ENCODE results near the gene ZNF630.

The ZNF630 gene

DNA sequence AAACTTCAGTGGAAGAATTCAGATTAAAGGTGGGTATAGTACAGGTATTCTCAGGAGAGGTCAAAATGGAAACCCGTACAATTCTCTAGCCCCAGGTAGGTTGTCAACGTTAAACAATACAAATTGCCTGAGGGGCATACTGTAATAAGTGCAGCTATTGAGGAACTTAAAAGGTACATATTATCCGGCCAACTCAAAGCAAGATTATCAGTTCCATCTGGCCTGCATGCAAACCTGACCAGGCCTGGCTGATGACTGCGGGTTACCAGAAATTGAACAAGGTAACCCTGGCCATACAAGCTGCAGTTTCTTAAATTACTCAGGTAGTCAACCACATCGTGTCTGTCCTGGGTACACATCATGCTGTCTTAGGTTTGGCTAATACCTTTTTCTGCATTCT, 12.3 kb upstream of the ZNF630 start:
- no peak for TF ChIP-seq CTCF (IDR thresholded peaks at IDR 0.05; ENCODE audit: control insufficient read depth, insufficient read depth, low read depth, low read length, missing control alignments)
- no peak overlapping the region for H3K4me3 ChIP-seq (ENCODE audit: control insufficient read depth, low read depth, low read length)
- no peak for DNase-seq (ENCODE audit: low read depth)

DNA sequence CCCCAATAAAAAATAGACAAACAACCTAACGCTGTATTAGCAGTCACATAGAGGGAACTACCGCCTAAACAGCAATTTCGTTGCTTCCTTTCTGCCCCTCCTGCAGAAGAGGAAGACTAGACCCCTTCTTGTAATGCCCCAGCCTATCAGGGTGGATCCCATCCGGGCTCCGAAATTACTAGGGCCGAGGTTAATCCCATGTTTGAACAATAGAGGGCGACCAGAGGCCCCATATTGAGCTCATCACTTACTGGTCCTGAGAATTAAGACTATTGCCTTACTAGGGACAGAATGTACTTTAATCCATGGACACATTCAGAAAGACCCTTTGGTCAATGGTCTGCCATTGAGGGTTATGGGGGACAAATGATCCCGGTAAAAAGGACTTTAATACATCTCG, 11.8 kb upstream of the ZNF630 start:
- peak; percentile 69 for TF ChIP-seq CTCF (IDR thresholded peaks at IDR 0.05; ENCODE audit: control insufficient read depth, insufficient read depth, low read depth, low read length, missing control alignments)
- no peak overlapping the region for H3K4me3 ChIP-seq (ENCODE audit: control insufficient read depth, low read depth, low read length)
- DNase-seq (ENCODE audit: low read depth): no peak

- no peak overlapping the region for H3K4me3 ChIP-seq (ENCODE audit: control insufficient read depth, low read depth, low read length)
- no peak for TF ChIP-seq CTCF (IDR thresholded peaks at IDR 0.05; ENCODE audit: control insufficient read depth, insufficient read depth, low read depth, low read length, missing control alignments)
- no peak for DNase-seq (ENCODE audit: low read depth)
Measured at GRCh38 chrX:48076343-48076742, 4.9 kb upstream of the ZNF630 start.

GRCh38 chrX:48071986-48072605, 656 bp upstream of the ZNF630 start:
- H3K4me3 ChIP-seq (ENCODE audit: control insufficient read depth, low read depth, low read length): peak overlapping the region; percentile 60; the same call in 1 of the 2 replicates
- no peak for TF ChIP-seq CTCF (IDR thresholded peaks at IDR 0.05; ENCODE audit: control insufficient read depth, insufficient read depth, low read depth, low read length, missing control alignments)
- DNase-seq (ENCODE audit: low read depth): no peak

DNA sequence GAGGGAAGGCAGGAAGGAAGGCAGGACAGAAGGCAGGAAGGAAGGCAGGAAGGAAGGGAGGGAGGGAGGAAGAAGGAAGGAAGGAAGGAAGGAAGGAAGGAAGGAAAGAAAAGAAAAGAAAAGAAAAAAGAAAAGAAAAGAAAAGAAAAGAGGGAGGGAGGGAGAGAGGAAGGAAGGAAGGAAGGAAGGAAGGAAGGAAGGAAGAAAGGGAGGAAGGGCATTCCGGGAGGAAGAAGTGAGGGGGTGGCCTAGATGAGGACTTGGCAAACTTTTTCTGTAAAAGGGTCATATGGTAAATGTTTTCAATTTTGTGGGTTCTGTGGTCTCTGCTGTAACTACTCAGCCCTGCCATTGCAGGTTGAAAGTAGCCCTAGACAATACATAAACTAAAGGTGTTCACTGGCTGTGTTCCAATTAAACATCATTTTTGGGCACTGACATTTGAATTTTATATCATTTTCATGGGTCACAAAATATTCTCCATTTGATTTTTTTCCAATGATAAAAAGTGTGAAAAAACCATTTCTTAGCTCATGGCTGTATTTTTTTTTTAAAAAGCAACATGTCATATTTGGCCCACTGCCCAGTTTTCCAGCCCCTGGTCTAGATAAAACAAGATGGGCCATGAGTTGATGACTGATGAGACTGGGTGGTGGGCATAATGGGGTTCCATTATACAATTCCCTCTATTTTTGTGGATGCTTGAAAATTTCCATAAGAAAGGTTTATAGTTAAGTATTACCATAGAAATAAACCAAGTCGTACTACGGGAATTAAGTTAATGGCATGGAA, 3.1 kb downstream of the ZNF630 start:
- no peak for TF ChIP-seq CTCF (IDR thresholded peaks at IDR 0.05; ENCODE audit: control insufficient read depth, insufficient read depth, low read depth, low read length, missing control alignments)
- H3K4me3 ChIP-seq (ENCODE audit: control insufficient read depth, low read depth, low read length): no peak overlapping the region
- no peak for DNase-seq (ENCODE audit: low read depth)

DNA sequence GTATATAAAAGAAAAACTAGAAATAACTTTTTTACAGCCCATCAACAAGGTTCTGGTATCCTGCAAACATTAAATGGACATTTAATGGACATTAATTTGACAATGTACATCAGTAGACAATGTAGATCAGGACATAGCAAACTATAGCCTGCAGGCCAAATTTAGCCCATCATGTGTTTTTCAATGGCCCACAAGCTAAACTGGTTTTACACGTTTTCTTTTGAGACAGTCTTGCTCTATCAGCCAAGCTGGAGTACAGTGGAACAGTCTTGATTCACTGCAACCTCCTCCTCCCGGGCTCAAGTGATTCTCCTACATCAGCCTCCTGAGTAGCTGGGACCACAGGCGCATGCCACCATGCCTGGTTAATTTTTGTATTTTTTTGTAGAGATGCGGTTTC, 7.2 kb downstream of the ZNF630 start:
- no peak overlapping the region for H3K4me3 ChIP-seq (ENCODE audit: control insufficient read depth, low read depth, low read length)
- TF ChIP-seq CTCF (IDR thresholded peaks at IDR 0.05; ENCODE audit: control insufficient read depth, insufficient read depth, low read depth, low read length, missing control alignments): no peak
- DNase-seq (ENCODE audit: low read depth): no peak
